GM18907 (cell line): ENCODE results near the gene PDF.

Experiments used
- ATAC-seq: cut with Tn5 transposase; IDR thresholded peaks from one replicate; pipeline ENCODE4 v1.9.1; 2021; ENCODE audit warnings: mild to moderate bottlenecking, moderate library complexity; ENCODE audit not compliant: unreplicated experiment

PDF gene

GRCh38 chr16:69286941-69287713, 43.3 kb downstream of the PDF start:
- no peak for ATAC-seq

- ATAC-seq, result no peak
Observed at GRCh38 chr16:69285240-69285639, 45.1 kb downstream of the PDF start.

- no peak for ATAC-seq
Observed at GRCh38 chr16:69283851-69284250, 46.5 kb downstream of the PDF start.

GRCh38 chr16:69277413-69277812, 53.0 kb downstream of the PDF start:
- no peak for ATAC-seq
